ENCODE results near the gene IL17C.

The IL17C gene

GRCh38 chr16:88685156-88686061 lies 47.0 kb downstream of the IL17C start:
- DNase-seq (ENCODE audit: low read depth), result no peak

DNA sequence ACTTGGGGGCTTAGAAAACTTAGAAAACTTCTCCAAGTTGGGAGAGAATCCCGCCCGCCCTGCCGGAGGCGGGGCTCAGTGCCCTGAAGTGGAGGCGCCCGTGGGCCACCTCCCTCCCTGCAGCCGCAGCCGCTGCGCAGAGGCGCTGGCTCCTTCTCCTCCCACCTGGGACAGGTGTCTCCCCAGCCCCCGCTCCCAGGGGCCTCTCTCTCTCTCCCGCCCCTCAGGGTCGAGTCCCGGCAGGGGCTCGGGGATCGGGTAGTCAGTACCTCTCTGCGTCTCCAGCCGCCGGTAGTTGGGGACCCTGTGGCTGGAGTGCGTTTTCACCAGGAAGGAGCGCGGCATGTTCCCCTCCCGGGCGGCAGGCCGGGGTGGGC lies 47.7 kb downstream of the IL17C start:
- DNase-seq (ENCODE audit: low read depth), result no peak

DNA sequence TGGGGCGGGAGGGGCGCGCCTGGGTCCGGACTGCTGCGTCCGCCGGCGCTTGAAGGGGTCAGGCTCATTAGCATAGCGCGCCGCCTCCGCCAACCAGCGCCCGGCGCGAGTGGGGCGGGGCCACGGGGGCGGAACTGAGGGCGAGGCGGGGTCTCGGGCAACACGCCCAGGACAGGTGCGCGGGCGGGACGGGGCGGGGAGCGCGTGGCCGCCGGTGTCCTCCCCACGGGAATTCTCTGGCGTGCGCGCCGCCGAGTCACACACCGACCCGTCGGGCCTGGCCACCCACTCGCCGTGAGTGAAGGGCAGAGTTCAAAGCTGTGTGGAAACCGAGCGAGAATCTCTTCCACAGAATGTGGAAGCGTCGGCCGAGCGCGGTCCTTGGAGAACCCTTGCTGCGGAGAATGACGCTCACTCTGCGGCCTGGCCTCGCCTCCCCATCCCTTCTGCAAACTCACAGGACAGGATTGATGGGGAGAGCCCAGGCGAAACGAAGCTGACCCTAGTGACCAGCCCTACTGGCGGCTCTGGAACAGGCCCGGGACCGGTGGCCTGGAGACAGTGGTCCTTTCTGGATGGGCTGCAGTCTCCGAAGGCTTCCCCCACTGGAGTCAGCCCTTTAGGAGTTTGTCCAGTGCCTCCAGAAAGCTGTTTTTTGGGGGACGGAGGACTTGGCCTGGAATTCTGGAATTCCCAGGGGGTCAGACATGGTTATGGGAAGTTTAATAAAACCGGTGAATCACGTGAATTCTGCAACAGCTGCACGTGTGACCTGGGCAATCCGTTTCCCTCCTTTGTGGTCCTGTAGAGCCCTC lies 48.3 kb downstream of the IL17C start, which contains the start of gene SNAI3:
Gene SNAI3 (minus strand): TSS at position 69 of the 815 bp plus-strand sequence. CDS start 101 bp downstream, outside the sequence.
- peak; percentile 81 for DNase-seq (ENCODE audit: low read depth)

- no peak for DNase-seq (ENCODE audit: low read depth)
These were observed 48.8 kb downstream of the IL17C start for GRCh38 chr16:88687254-88687576.

DNA sequence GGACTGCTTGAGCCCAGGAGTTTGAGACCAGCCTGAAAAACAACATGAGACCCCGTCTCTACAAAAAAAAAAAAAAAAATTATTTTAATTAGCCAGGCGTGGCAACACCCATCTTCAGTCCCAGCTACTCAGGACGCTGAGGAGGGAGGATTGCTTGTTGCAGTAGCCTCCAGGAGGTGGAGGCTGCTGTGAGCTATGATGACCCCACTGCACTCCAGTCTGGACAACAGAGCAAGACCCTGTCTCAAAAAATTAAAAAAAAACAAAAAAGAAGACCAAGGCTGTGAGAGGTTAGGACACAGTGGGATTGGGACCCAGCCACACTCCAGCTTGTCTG lies 49.3 kb downstream of the IL17C start:
- no peak for DNase-seq (ENCODE audit: low read depth)

GRCh38 chr16:88688013-88688778 lies 49.8 kb downstream of the IL17C start:
- no peak for DNase-seq (ENCODE audit: low read depth)

All from activated T-cell treated with anti-CD3 and anti-CD28 coated beads for 24 hours (primary cell).